NCI-H1694 (cell line): ENCODE data around the gene MS4A4A.
"Not testable (repeated sequence)": the region's sequence is repeated elsewhere in the genome, so short reads cannot be mapped to it uniquely, and the experiment has no call there.

Experiments used
- DNase-seq: peaks from one replicate; lab custom pipeline; 2025; lab: John Stamatoyannopoulos, UW

The MS4A4A gene

DNA sequence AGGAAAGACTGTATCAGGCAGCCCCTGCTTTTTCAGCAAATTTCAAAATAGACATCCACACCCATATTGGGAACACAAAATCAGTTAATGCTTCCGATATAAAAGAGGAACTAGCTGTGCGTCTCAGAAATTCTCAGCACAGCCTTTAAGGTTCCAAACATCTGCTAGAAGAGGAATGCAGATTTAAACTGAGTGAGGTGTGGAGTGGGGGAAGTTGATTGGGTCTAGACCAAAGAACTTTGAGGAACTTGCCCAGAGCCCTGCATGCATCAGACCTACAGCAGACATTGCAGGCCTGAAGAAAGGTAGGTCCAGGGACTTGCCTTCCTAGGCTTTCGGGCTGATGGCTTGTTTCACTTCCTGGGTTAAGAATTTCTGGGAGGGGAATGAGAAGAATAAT lies at the start of gene MS4A4A:
MS4A4A (plus strand) TSS at position 255 of the 400 bp plus-strand sequence; CDS start at position 265, 10 bp downstream.
- DNase-seq, result no peak

DNA sequence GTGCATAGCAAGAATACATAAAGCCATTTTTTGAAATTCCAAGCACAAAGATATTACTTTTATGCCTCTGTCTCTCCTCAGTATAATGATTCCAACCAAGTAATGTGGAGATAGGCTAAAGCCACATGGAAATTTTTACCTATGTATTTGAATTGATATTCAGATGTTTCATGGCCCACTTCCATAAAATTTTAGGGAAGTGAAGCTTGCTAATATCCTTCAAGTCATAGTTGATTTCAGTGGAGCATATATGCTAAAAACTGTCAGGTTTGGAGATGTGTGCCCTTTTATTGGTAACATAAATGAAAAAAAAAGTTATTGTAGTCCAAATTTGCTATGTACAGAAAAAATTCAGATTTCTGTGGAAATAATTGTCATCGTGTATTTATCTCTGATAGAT lies 49.8 kb upstream of the MS4A4A start:
- no peak for DNase-seq

DNA sequence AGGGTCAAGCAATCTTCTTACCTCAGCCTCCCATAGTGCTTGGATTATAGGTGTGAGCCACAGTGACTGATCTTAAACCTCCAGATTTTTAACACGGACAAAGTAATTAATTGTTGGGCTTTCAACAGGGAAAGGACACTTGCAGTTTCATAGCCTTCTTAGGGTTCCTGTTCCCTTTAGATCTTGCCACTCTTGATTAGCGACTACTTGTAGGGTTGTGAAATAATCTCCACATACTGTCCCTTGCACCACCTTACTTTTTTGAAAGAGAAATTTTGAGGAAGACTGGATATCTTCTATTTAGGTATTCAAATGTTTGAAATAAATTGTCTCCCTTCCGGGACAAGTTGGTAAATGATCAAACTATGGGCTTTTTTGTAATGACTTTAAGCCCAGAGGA lies 45.1 kb upstream of the MS4A4A start:
- no peak for DNase-seq

DNA sequence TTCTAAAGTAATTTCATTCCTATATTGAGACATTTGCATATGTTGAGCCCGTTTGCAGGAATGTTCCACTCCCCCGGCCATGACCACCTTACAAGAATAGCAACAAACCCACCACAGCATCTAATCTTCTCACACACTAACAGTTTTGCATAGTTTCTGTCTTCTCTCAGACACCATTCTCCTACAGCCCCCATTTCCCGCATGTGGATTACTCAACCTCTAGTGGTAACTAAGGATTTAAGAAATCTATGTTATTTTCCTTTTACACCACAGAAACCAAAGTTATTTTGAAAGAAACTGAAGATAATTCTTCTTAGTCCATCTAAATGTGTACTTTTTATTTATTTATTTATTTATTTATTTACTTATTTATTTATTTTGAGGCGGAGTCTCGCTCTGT lies 39.8 kb upstream of the MS4A4A start:
- DNase-seq, result no peak

DNA sequence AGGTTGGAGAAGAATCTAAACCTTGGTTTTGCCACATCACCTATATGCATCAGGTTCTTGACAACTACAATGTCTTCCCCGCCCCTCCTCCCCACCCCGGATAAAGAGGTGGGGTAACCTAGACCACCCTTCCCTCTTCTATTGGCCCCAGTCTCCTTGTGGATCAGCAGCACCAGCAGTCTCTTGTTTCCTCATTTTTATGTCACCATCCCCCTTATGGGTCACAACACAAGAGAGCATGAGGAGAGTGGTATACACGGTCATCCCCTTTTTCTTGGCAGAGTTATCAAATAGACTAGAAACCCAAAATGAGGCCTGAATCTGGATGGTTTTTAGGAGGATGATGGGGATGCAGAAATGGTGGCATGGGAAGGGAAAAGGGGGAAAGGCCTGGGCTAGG lies 38.7 kb upstream of the MS4A4A start:
- DNase-seq, result no peak

DNA sequence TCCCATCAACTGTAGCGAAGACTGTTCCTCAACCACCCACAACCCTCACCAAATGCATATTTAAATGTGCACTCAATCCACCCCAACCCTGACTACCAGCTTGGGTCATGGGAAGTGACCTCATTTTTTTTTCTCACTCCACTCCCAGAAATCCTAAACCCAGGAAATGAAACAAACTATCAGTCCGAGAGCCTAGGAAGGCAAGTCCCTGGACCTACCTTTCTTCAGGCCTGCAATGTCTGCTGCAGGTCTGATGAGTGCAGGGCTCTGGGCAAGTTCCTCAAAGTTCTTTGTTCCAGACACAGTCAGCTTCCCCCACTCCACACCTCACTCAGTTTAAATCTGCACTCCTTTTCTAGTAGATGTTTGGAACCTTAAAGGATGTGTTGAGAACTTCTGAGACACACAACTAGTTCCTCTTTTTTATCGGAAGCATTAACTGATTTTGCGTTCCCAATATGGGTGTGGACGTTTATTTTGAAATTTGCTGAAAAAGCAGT lies 37.7 kb upstream of the MS4A4A start, which contains the start of gene MS4A4E:
MS4A4E (minus strand) TSS at position 398 of the 500 bp plus-strand sequence. CDS start 13,082 bp downstream, outside the sequence.
- no peak for DNase-seq

DNA sequence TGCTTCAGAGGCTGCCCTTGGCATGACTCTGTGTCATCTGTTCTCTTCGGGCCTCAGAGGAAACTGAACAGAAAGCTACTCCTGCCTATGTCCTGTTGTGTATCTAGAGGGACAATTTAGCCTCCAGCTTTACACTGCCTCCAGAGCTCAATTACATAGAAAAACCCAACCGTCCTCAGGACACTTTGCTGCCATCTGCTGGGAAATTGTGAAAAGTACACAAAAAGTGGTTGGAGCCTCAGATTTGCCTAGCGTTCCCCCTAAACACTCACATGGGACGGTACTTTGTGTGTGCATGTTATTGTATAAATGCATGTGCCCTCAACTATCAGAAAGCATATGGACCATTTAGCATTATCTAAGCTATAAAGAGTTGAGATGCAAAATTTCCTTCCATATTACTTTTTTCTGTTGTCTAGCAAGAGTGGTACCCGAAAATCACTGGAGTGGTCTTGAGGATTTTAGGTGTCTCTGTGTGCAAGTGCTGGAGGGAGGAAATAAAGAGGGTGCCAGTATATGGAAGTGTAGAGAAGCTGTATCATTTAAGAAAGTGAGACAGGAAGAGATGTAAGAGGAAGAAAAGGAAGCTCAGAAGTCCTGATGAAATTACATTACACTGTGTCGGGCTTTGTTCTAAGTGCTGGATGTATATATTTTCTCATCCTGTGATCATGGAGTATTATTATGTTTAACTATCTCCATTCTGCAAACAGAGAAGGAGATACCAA lies 28.8 kb upstream of the MS4A4A start:
- DNase-seq, result no peak

DNA sequence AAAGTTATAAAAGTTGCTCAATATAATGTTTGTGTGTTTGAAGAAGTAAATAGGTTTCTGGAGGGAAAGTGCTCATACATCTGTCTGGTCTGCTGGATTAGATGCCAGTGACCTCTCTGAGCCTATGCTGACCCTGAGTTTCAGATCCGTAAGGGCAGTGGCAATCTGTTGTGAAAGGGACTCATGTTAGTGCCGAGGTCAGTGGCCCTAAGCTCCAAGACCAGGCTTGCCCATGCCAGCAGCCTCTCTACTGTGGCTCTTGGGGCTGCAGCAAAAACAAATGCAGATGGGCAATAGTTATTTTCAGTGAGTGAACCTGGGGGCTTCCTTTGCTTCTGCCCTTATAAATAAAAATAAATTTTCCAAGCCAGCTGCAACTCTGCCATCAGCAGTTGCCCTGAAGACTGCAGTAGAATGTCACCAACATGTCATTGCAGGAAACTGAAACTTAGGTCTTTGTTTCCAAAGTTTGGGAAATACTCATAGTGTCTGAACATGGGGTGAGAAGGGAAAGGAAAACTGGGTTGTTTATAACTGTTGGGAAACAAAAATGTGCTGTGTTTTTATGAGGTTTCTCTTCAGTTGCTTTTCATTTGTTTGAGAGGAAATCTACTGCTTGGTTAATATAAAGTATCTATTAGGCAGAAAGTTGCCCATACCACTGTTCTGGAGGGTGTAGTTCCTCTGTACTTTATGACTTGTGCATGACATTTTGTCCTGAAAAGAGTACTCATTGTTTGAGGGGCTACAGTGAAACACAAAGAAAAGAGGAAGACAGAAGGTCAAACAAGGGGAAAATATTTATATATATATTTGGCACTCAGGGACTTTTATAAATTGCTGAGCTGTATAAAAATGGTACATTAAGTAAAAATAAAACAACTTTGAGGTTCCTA lies 28.0 kb upstream of the MS4A4A start:
- DNase-seq, result no peak

DNA sequence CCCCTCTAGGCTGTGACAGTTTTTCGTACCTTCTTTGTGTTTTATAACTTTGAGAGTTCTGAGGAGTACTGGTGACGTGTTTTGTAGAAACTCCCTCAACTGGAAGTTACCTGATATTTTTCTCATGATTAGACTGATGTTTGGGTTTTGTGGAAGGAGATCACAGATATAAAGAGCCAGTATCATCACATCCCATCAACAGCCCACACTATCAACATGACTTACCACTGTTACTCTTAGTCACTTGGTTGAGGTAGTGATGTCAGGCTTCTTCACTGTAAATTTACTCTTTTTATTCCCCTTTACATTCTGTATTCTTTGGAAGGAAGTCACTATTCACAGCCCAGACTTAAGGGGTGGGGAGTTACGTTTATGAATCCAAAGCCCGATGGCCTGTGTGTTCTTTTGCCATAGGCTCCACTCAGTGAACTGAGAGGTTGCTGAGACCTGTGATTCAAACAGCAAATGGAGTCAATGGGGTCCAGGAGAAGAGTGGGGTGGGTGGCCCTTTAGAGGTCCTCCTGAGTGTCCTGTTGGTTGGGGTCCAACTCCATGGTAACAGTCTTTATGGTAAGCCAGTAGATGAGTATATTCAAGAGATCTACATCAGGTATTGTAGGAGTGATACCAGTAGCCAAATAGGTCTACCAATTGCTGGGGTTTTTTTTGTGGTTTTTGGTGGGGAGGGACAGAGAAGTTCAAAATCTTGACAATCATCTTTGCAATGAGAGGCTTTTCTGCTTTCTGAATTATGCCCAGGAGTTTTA lies 22.3 kb upstream of the MS4A4A start:
- no peak for DNase-seq

DNA sequence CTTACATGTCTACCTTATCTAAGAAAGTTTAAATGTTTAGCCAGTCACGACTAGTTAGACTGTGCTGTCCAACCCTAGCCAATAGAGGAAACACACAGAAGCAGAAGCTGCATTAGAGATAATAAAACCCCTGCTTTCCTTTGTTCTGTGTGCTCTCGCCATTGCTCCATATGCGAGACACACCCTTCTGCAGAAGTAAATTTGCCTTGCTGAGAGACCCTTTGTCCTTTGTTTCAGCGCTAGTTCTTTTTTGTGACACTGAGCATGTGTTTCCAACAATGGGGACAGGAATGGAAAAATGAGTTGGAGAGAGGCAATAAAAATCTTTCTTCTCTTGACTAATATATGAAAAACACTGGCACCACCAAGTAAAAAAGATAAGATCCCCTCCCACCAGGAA lies 19.5 kb upstream of the MS4A4A start:
- DNase-seq, result no peak

DNA sequence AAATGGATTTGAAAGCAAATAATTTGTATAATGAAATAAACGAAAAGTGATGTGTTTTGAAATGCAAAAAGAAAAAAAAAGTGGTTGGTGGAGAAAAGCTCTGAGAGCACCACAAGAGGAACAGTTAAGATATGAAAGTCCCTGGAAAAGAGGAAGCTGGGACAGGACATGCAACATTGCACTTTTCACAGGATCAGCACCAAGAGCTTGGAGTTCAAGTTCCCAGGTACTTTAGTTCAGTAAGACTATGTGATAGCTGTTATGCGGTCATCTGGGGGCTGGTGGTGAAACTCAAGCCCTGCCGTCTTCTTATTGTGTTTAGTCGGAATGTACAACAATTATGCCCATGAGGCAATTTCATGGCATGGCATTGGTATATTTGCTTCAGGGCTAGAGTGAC lies 17.1 kb upstream of the MS4A4A start:
- no peak for DNase-seq

DNA sequence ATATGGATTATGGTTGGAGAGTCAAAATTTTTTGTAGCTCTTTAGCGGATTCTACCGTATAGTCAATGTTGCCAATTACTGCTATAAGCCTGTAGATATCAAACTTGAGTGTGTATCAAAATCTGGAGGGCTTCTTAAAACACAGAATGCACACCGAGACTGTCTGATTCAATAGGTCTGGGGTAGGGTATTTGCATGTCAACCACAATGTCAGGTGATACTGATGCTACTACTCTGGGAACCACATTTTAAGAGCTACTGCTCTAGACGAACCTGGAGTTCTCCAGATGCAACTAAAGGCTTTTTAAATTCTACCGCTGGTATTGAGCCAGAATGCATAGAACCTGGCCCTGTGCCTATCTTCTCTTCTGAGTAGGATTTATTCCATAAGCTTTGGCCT lies 15.8 kb upstream of the MS4A4A start:
- no peak for DNase-seq

DNA sequence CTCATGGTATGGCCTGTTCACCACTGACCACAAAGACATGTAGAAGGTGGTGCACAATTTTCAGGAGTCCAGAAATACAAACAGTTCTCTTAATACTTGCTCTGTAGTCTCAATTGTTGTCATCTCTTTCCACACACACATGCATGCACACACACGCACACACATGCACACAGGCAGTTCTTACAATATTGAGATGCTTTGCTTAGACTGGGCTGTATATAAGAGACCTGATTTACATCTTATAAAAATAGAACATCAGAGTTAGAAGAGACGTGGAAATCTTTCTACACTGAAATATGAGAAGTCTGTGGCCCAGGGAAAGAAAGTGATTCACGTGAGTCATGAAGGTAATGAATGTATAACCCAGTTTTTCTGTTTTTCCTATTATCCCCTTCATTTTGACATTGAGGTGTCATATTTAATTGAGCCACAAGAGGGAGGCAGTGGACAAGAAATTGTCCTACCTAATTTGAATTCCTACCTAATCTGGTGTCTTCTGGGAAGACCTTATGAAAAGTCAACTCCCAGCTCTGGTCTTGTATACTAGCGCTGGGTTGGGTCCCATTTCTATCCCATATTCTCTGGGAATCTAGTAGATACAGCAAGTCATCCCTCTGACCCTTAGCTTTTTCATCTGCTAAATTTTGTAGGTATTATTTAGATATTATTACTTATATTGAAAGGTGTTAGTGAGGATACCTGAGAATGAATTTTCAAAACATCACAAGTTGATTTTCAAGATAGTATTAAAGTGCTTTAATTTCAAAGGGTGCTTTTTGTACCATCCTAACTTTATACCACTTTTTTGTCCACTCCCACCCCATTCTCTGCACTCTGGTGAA lies 14.9 kb upstream of the MS4A4A start:
- peak; percentile 5 for DNase-seq

DNA sequence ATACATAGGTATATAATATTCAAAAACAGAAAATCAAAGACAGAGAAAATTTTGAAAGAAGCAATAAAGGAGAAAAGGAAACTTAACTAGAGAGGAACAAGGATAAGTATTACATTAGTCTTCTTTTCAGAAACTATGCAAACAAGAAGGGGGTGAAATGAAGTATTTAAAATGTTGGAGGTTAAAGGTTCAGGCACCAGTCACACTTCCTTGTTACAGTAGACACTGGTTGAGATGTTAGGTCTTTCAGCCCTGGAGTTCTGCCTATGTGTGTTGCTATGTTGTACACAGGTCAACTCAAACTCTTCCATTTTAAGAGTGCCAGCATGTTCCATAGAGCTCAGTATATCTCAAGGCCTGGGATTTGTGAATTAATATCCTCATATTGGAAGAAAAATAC lies 6.0 kb upstream of the MS4A4A start:
- DNase-seq, result no peak

DNA sequence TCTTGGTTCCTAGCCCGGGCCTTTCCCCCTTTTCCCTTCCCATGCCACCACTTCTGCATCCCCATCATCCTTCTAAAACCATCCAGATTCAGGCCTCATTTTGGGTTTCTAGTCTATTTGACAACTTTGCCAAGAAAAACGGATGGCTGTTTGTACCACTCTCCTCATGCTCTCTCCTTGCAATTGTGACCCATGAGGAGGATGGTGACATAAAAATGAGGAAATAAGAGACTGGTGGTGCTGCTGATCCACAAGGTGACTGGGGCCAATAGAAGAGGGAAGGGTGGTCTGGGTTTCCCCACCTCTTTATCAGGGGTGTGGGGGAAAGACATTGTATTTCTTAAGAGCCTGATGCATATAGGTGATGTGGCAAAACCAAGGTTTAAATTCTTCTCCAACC lies 1.0 kb downstream of the MS4A4A start:
- no peak for DNase-seq

DNA sequence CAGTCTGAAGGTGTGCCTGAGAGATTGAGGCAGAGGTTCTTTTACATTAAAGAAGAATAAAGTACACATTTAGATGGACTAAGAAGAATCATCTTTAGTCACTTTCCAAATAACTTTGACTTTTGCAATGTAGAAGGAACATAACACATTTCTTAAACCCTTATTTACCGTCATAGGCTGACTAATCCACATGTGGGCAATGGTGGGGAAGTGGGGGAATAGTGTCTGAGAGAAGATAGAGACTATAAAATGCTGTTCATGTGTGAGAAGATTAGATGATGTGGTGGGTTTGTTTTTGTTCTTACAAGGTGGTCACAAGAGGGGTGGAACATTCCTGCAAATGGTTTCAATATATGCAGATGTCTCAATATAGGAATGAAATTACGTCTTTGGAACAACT lies 1.8 kb downstream of the MS4A4A start:
- no peak for DNase-seq

DNA sequence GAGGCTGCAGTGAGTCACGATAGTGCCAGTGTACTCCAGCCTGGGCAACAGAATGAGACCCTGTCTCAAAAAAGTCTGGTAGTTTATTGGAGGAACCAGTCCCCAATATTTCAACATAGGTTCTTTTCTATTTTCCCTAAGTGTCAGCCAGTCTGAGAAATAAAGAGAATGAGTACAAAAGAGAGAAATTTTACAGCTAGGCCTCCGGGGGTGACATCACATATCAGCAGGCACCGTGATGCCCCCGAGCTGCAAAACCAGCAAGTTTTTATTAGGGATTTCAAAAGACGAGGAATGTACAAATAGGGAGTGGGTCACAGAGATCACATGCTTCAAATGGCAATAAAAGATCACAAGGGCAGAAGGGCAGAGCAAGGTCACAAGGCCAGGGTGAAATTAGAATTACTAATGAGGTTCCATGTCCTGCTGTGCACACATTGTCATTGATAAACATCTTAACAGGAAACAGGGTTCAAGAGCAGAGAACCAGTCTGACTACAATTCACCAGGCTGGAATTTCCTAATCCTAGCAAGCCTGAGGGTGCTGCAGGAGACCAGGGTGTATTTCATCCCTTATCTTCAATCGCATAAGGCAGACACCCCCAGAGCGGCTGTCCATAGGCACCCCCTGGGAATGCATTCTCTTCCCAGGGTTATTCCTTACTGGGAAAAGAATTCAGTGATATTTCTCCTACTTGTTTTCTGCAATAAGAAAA lies 5.1 kb downstream of the MS4A4A start:
- DNase-seq, result not testable (repeated sequence)

DNA sequence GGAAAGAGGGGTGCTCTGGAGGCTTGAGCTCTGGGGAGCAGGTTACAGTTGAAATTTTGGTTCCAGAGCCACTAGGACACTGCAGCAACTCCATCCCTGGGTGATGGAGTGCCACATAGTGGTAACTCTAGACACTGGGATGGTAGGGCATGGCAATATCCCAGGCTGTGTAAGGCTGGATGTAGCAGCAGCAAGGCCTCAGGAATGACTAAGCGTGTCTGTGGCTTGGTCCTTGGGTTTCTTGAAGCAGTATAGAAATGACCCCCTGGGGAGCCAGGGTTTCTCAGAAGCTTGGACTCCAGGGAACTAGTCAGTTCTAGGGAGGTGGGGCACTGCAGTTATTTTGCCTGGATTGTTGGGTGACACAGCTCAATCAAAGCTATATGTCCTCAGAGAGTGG lies 8.1 kb downstream of the MS4A4A start:
- no peak for DNase-seq

DNA sequence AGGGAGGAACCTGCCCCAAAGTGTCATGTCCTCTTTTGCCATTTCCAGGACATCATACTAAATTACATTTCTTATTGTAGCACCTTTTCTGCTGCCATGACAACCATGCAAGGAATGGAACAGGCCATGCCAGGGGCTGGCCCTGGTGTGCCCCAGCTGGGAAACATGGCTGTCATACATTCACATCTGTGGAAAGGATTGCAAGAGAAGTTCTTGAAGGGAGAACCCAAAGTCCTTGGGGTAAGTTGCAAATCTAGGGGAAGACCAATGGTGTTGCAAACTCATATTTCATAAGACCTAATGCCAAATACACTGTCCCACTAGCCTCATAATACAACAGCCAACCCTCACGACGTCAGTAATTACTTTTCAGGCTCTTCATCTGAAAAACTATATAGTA lies 11.7 kb downstream of the MS4A4A start:
- no peak for DNase-seq

DNA sequence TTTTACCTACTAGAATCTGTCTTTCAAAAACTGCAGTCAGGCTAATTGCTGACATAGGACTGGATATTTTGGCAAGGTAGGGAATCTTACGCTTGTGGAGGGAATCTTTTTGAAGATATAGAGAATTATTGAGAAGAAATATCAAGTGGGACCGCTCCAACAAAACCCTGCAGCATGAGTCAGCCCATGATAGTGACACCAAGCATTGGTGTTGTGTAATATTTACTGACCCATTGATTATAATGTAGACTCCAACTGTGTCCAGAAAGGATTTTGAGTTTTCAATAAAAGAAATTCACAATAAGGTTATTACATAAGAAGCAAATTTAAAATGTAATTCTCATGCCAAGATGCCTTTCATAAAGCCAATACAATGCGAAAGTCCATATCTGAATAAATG lies 20.7 kb downstream of the MS4A4A start:
- no peak for DNase-seq

DNA sequence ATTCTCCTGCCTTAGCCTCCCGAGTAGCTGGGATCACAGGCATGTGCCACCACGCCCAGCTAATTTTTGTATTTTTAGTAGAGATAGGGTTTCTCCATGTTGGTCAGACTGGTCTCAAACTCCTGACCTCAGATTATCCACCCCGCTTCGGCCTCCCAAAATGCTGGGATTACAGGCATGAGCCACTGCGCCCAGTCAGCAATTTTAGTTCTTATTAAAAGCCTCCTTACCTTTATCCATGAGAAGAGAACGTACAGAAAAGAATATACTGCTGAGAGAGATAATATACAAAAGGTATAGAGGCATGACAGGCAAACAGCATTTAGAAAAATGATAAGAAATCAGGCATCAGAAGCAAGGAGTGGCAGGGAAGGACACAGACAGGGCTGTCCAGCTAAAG lies 21.4 kb downstream of the MS4A4A start:
- not testable (repeated sequence) for DNase-seq
